H1 (cell line): Measurements from ENCODE around the gene MDFI. TPM values are rescaled to one million over a fixed set of nuclear protein-coding genes. Genes with fewer than 3 reads are reported as not detected.

Experiments used
- EGR1 ChIP-seq: IDR thresholded peaks from 2 replicates; pipeline ENCODE4 v1.6.1; 2011; ENCODE audit warnings: low read depth, low read length, borderline replicate concordance
- RAD21 ChIP-seq, 2 experiments: IDR thresholded peaks in 1 of 2; conservative IDR thresholded peaks in 1 of 2; 2 replicates each; pipeline ENCODE4 v1.6.1; 2011; ENCODE audit warnings: low read depth in 2 of 2, low read length in 2 of 2, improper control_type of control experiment in 1 of 2, inconsistent platforms in 1 of 2, mild to moderate bottlenecking in 1 of 2, moderate library complexity in 1 of 2
- polyA plus RNA-seq, 7 experiments: library from polyadenylated mRNA; depleted of rRNA in 3 of 7; stranded (reverse) in 5 of 7; unstranded in 2 of 7; fragments of >200 nt in 5 of 7; fragments of 200-250 nt in 2 of 7; gene quantifications; 1 replicate in 5 of 7; 2 replicates in 1 of 7; 4 replicates in 1 of 7; pipeline versions ENCODE4 v1.2.1 to v1.2.3, GENCODE V29; 2011 to 2013; ENCODE audit warnings: missing spikeins in 2 of 7, mixed read lengths in 2 of 7
- total RNA-seq: library from RNA; stranded (reverse); fragmentation: NEBNext Ultra II Directional; extraction: Animal tissue kit (Norgen Biotek cat#: 25700); gene quantifications from 2 replicates; pipeline ENCODE4 v1.2.1, GENCODE V29; 2021
- TF ChIP-seq, protein P1 (sequence below), 3 experiments: IDR thresholded peaks; 1 replicate in 2 of 3; 2 replicates in 1 of 3; pipeline versions ENCODE4 v1.5.1 to v1.6.1; 2011; ENCODE audit warnings: low read length in 3 of 3, mild to moderate bottlenecking in 3 of 3, inconsistent platforms in 2 of 3, low read depth in 1 of 3, moderate library complexity in 1 of 3; ENCODE audit not compliant: insufficient read depth in 1 of 3; ENCODE audit errors: control extremely low read depth in 1 of 3

MDFI gene
- total and polyA plus RNA-seq, 2 of the 8 experiments (the other 6 are each of a cell fraction or from before 2014, with no cell fraction given), result 41.0 to 65.6 TPM

DNA sequence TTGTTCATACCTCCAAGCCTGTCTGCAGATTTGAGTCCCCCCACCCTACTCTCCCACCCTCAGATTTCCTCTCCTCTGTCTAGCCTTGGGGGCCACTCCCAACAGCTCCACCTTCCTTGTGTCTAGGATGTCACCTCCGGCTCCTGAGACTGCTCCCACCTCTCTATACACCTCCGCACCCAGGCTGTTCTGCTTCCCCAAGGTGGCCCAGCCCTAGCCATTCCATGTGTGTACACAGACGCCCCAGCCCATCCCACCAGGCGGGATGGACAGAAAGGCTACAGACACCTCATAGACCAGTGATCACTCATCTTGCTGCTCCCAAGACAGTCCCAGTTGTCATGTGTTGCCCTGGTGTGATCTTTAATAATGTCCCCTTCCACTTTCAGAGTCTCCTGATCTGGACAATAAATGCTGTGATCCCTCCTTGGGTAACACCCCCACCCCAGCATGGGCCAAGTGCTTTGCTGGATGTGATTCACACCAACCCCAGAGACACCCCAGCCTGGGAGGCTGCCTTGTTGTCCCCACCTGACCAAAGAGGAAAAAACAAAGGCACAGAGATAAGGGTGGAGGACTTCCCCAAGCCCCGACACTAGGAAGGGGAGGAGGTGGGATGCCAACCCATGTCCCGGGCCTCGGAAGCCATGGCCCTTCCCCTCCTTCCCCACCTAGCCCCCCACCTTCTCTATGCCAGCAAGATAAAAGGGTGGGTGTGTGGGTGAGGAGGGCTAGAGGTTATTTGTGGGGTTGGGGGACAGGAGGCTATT, 36.1 kb downstream of the MDFI start (continued):
- TF ChIP-seq, protein P1, sequence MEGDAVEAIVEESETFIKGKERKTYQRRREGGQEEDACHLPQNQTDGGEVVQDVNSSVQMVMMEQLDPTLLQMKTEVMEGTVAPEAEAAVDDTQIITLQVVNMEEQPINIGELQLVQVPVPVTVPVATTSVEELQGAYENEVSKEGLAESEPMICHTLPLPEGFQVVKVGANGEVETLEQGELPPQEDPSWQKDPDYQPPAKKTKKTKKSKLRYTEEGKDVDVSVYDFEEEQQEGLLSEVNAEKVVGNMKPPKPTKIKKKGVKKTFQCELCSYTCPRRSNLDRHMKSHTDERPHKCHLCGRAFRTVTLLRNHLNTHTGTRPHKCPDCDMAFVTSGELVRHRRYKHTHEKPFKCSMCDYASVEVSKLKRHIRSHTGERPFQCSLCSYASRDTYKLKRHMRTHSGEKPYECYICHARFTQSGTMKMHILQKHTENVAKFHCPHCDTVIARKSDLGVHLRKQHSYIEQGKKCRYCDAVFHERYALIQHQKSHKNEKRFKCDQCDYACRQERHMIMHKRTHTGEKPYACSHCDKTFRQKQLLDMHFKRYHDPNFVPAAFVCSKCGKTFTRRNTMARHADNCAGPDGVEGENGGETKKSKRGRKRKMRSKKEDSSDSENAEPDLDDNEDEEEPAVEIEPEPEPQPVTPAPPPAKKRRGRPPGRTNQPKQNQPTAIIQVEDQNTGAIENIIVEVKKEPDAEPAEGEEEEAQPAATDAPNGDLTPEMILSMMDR (IDR thresholded peaks at IDR 0.05; ENCODE audit: control extremely low read depth in 1 of 3, insufficient read depth in 1 of 3, low read depth in 1 of 3, low read length in 3 of 3), result no peak
- TF ChIP-seq EGR1, result no peak
- TF ChIP-seq RAD21 (IDR thresholded peaks at IDR 0.05 in 1 of 2, conservative IDR thresholded peaks at IDR 0.05 in 1 of 2; ENCODE audit: low read depth in 2 of 2, low read length in 2 of 2), result no peak
